Right cardiac atrium (tissue), 5 donors: ENCODE results near the gene ZNF521. TPM values are rescaled to one million over a fixed set of nuclear protein-coding genes. Genes with fewer than 3 reads are reported as not detected.

Experiments used
- ATAC-seq, 2 donors: fragments of 200-7000 bp; cut with Tn5 transposase; one replicate each; pipeline versions ENCODE4 v1.8.0 to v1.9.1; 2020; ENCODE audit warnings: moderate library complexity in 2 of 2, mild to moderate bottlenecking in 1 of 2
- DNase-seq, 3 donors: peaks; one replicate each; pipeline ENCODE4 v3.0.0-alpha.2; 2020
- H3K27ac ChIP-seq: one replicate; pipeline ENCODE4 v1.5.1; 2013; ENCODE audit warnings: mild to moderate bottlenecking, low read length, control low read depth, moderate library complexity
- H3K27me3 ChIP-seq: one replicate; pipeline ENCODE4 v1.6.1; 2013; ENCODE audit not compliant: control insufficient read depth, insufficient read depth
- H3K4me1 ChIP-seq: one replicate; pipeline ENCODE4 v1.6.1; 2013; ENCODE audit warnings: low read length; ENCODE audit not compliant: control insufficient read depth, insufficient read depth
- H3K4me3 ChIP-seq: one replicate; pipeline ENCODE4 v1.5.1; 2013; ENCODE audit warnings: low read length, control low read depth
- H3K9me3 ChIP-seq: one replicate; pipeline ENCODE4 v1.6.1; 2013; ENCODE audit warnings: low read length; ENCODE audit not compliant: control insufficient read depth
- WGBS: extraction: QIAGEN DNeasy Blood & Tissue Kit; methylation state at CpG from one replicate; pipeline ENCODE4 v1.1.7; 2013; 5-methylcytosine and 5-hydroxymethylcytosine counted together
- intact Hi-C, 4 donors: fragments of 100-400 bp; cut with DNase I; formaldehyde crosslinking; loops; one replicate each; pipeline versions ENCODE4 v1.11.0 to v1.14.0; 2022 to 2023
- polyA plus RNA-seq: library from polyadenylated mRNA; stranded (reverse); fragments of 200-250 nt; gene quantifications from one replicate; pipeline ENCODE4 v1.2.3, GENCODE V29; 2013
- total RNA-seq, 4 donors: library from RNA; stranded (reverse); fragmentation: NEBNext Ultra II Directional; extraction: Animal tissue kit (Norgen Biotek cat#: 25700); gene quantifications; one replicate each; pipeline ENCODE4 v1.2.1, GENCODE V29; 2021
- donor health status: healthy with polysubstance abuse.
- donor health status: DM: no; HTN: yes; CAD: no.
- donor health status: DM: no; HTN: no; CAD: no.
- donor health status: DM: no; HTN: yes; CAD: no; lungs with severe emphysema.
- donor health status: DM: yes; HTN: yes; CAD: no.

Gene ZNF521
- total and polyA plus RNA-seq, 5 donors = 7.2 to 54.5 (median 38.8) TPM

DNA sequence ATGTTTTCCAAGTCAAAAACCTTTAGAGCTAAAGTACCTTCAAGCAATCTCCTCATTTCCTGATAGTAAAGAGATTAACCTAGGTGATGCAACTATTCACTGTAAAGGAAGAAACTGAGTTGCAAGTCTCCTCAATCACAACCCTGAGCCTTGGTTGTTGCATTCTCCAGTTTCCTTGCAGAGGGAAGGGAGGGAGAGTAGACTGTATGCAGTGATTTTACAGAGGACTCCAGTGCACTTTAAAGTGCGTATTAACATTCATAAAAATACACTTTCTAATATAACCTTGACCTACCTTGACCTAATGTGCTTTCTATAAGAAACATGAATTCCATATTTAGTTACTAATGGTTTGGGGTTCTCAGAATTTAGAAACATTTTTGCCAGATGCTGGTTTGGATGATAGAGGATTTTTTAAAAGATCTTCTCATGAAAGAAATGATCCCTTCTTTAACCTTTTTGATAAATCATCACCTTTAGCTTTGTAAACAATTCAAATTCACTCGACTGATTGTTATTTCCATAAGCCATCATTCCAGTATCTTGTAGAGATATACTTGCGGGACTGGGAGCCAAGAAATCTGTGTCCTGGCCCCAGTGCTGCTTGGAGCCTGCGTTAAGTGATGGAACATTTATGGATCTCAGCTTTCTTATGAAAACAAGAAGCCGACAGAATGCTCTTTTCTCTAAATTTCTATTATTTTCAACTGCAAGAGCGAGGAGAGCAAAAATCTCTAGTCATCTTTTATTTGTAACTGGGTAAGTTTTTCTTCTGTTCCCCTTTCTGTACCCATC is 228.3 kb downstream of the ZNF521 start:
- intact Hi-C loops = no loop called here
- no peaks in the 10 kb centered on the region for H3K9me3 ChIP-seq
- WGBS = 38% methylated on average over 6 of the region's 6 CpGs
- peak in 1 of 3 donors; percentile 30 for DNase-seq
- H3K27ac ChIP-seq = no peak overlapping the region
- no peak for ATAC-seq
- no peaks in the 10 kb centered on the region for H3K27me3 ChIP-seq
- H3K4me3 ChIP-seq = no peak overlapping the region
- no peaks in the 10 kb centered on the region for H3K4me1 ChIP-seq

DNA sequence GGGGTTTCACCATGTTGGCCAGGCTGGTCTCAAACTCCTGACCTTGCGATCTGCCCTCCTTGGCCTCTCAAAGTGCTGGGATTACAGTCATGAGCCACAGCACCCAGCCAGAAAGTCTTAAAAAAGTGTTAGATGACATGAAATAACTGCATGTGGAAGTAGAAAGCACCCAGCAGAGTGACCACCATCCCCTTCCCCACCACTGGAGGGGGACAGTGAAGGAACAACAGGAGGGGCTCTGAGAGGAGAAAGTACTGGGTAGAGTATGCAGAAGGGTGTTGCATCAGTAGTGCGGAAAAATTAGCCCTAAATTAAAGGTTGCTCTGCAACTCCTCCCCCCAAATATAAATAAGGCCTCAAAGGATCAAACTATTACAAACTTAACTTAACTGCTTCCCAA is 230.5 kb downstream of the ZNF521 start:
- H3K4me3 ChIP-seq = no peak overlapping the region
- intact Hi-C loops = no loop called here
- ATAC-seq = no peak
- H3K4me1 ChIP-seq = no peaks in the 10 kb centered on the region
- no peak overlapping the region for H3K27ac ChIP-seq
- DNase-seq = no peak
- no peaks in the 10 kb centered on the region for H3K27me3 ChIP-seq
- over 99% methylated on average over 2 of the region's 2 CpGs for WGBS
- no peaks in the 10 kb centered on the region for H3K9me3 ChIP-seq

DNA sequence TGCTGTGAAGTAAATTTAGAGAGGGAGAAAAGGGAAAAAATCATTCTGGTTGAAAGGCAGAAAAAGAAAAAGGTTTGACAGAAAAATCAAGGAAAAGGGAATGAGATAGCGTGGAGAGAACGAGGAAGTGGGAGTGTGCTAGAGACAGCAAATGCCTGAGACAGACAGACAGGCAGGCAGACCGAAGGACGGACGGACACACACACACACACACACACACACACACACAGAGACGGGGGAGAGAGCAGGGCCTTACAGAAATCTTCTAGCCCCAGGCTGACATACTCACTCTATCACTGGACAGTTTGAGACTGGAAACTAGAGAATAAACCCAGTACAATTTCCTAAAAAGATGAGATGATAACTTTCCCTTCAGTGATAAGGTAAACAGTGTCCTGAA is 238.4 kb downstream of the ZNF521 start:
- Histone ChIP-seq H3K27ac (no peak overlapping the region), H3K27me3 (no peaks in the 10 kb centered on the region), H3K4me1 (peaks cover 2% of the 10 kb centered on the region), H3K9me3 (no peaks in the 10 kb centered on the region), H3K4me3 (no peak overlapping the region)
- no peak for ATAC-seq
- DNase-seq = no peak
- intact Hi-C loops = no loop called here
- WGBS = 74% methylated on average over 6 of the region's 6 CpGs

DNA sequence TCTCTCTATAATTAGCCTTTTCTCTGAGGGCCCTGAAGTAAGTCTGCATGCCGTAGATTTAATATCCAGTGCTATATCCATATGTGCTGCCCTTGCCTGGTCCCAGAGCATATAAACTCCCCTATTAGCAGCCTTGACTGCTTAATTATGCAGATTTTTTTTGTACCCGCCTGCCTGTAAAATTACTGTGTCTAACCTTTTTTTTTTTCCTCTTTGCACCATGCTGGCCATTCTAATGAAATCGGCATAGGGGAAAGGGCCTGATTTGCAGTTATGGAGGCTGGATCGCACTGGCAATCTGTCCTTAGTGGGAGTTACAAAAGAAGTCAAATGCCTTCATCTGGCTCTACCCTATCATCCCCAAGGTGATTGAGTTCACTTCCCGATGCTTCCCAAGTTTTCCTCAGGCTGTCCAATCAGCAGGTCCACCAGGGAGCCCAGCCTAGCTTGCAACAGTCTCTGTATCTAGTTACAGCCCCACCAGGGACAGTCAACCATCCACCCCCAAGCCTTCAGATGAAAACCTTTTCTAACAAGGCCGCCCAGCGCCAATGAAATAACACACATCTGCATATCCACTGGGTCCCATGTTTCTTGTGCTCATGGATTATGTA is 239.0 kb downstream of the ZNF521 start:
- ATAC-seq (no peak), DNase-seq (no peak)
- H3K9me3 ChIP-seq = no peaks in the 10 kb centered on the region
- 92% methylated on average over 7 of the region's 7 CpGs for WGBS
- H3K4me3 ChIP-seq = no peak overlapping the region
- no peaks in the 10 kb centered on the region for H3K27me3 ChIP-seq
- intact Hi-C loops = no loop called here
- peaks cover 2% of the 10 kb centered on the region for H3K4me1 ChIP-seq
- no peak overlapping the region for H3K27ac ChIP-seq

DNA sequence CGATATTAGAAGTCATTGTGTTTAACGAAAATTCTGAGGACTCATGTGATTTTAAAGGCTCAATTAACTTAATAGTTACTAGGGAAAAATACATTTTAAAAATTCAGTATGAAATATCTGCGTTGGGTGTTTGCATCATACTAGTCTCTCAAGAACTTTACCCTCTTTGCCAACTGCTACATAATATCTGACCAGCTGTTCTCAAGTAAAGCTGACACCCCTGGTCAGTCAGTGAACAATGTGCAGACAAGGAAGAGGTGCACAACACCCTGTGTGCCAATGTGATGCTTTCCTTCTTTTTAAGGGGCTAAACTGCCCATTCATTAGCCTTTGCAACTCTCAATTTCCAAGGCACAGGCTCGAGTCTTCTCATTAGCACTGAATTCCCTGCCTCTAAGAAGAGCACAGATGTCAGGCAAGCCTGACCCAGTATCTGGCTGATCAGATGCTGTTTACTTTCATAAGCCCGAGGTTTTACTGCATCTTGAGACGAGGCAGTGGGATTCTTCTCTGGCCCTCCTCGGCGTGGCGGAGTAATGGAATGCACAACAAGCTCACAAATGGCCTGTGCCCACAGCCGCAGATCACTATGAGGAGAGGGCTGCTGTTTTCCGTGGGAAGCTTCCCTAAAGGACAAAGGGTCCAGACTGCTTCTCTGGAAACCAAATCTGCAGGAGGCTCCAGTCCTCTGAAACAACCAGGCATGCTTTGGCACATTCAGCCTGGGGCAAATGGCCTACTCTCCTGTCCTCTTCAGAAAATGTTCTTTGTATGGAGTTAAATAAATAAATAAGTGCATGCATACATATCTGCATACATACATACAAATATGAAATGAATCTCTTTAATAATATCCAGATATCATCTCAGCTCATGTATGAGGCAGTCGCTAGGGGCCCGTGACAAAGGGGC is 240.3 kb downstream of the ZNF521 start:
- no peak overlapping the region for H3K4me3 ChIP-seq
- intact Hi-C loops = no loop called here
- H3K9me3 ChIP-seq = no peaks in the 10 kb centered on the region
- ATAC-seq (no peak), DNase-seq (no peak)
- H3K27ac ChIP-seq = no peak overlapping the region
- H3K27me3 ChIP-seq = no peaks in the 10 kb centered on the region
- peaks cover 2% of the 10 kb centered on the region for H3K4me1 ChIP-seq
- WGBS = 88% methylated on average over 13 of the region's 13 CpGs

DNA sequence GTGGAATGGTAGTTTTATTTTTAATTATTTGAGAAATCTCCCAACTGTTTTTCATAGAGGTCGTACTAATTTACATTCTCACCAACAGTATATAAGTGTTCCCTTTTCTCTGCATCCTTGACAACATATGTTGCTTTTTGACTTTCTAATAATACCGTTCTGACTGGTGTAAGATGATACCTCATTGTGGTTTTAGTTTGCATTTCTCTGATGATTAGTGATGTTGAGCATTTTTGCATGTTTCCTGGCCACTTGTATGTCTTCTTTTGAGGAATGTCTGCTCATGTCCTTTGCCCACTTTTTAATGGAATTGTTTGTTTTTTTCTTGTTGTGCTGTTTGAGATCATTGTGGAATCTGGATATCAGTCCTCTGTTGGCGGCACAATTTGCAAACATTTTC is 242.5 kb downstream of the ZNF521 start:
- H3K27me3 ChIP-seq = no peaks in the 10 kb centered on the region
- no peak overlapping the region for H3K27ac ChIP-seq
- no peaks in the 10 kb centered on the region for H3K9me3 ChIP-seq
- no peak for DNase-seq
- no peak for ATAC-seq
- WGBS = 82% methylated on average over 3 of the region's 3 CpGs
- H3K4me1 ChIP-seq = peaks cover 2% of the 10 kb centered on the region
- intact Hi-C loops = no loop called here
- no peak overlapping the region for H3K4me3 ChIP-seq

DNA sequence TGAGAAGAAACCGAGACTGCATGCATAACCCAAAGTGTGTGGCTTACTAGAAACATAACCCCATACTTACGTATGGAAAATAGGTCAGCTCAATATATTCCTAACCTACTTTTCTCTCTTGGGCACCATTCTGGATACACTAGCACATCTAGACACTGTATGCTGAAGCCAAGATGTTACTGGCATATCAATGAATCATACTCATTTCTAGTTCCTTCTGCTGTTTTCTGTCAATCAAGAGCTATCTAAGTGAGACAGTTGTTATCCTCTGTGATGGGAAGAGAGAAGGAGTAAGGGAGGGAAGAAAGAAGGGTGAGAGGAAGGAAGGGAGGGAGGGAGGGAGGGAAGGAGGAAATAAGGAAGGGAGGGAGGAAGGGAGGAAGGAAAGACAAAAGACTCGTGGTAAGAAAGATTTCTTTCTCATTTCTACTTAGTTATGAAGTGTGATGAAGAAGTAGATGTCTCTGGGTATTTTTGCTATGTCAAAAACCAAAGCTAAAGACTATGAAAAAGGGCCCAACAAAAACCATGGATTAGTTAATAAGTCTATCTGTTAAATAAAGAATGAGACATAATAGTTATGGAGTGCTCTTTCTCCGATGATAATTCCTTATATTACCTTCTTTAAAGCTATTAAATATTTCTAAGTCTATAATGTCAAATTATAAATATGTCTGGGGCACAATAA is 248.4 kb downstream of the ZNF521 start:
- DNase-seq = no peak
- H3K4me3 ChIP-seq = no peak overlapping the region
- no peak overlapping the region for H3K27ac ChIP-seq
- H3K9me3 ChIP-seq = no peaks in the 10 kb centered on the region
- no peak for ATAC-seq
- no peaks in the 10 kb centered on the region for H3K27me3 ChIP-seq
- intact Hi-C loops = no loop called here
- no peaks in the 10 kb centered on the region for H3K4me1 ChIP-seq
- 86% methylated on average over 4 of the region's 4 CpGs for WGBS

DNA sequence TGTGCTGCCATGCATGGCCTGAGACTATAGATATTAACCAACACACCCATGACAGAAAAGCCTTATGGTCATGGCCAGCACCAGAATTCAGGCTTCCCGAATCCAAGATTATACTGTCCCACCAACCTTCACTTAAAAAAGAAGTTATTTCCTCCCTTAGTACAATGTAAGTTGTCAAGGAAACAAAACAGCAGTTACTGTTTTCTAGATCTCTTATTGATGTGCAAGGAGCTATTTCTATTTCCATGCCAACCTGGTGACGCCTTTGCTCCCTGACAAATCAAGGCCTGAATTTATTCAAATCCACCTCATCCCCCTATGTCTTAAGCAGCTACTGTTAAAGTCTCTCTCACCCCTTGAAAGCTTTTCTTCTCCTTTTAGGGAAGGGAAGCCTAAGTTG is 249.3 kb downstream of the ZNF521 start:
- DNase-seq (no peak), ATAC-seq (peak in 1 of 2 donors; percentile 65)
- Histone ChIP-seq H3K27me3 (no peaks in the 10 kb centered on the region), H3K4me3 (no peak overlapping the region), H3K4me1 (no peaks in the 10 kb centered on the region), H3K9me3 (no peaks in the 10 kb centered on the region), H3K27ac (no peak overlapping the region)
- intact Hi-C loops = no loop called here
- 47% methylated on average over 2 of the region's 2 CpGs for WGBS

DNA sequence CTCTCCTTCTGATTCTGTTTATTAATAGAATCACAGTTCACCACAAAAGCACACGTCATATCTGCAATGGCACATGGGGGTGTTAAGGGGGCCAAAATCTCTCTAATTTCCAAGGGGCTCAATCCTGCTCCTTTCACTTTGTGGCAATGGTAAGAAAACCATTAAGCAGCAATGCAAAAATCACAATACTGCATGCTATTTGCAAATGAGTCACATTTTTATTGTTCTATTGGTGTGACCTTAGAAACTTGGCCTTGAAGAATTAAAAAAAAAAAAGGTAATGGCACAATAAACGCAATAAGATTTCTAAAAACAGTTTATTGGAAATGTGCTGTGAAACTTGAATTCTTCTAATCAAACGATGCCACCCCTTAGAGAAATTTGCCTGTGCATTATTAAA is 251.5 kb downstream of the ZNF521 start:
- Histone ChIP-seq H3K9me3 (no peaks in the 10 kb centered on the region), H3K27me3 (no peaks in the 10 kb centered on the region), H3K4me1 (no peaks in the 10 kb centered on the region), H3K27ac (no peak overlapping the region), H3K4me3 (no peak overlapping the region)
- WGBS = 60% methylated on average over 3 of the region's 3 CpGs
- intact Hi-C loops = no loop called here
- DNase-seq (no peak), ATAC-seq (no peak)

DNA sequence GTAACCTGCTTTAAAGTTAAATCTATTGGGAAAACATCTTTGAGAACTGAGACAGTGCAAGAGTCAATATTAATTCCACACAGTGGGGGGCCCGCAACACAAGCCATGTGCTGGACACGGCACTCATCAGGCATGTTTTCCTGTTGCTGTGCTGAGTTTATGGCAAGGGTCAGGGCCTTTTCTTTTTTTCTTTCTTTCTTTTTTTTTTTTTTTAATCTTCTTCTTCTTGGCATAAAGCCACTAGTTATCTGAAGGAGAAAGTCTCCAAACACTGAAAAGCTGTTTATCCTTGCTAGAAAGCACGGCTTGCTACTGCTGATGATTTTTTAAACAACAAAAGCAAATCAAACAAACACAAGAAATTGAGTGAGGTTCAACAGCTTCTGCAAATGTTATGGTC is 252.1 kb downstream of the ZNF521 start:
- Histone ChIP-seq H3K27ac (no peak overlapping the region), H3K4me1 (no peaks in the 10 kb centered on the region), H3K27me3 (no peaks in the 10 kb centered on the region), H3K4me3 (no peak overlapping the region), H3K9me3 (no peaks in the 10 kb centered on the region)
- ATAC-seq = no peak
- intact Hi-C loops = no loop called here
- peak in 2 of 3 donors; percentile 40 to 49 for DNase-seq
- WGBS = 48% methylated on average over 3 of the region's 3 CpGs
